Stimulated activated CD8-positive, alpha-beta memory T cell treated with anti-CD3 and anti-CD28 coated beads, Interleukin-4, amount 100 ng/mL, for 1 hour (primary cell): ENCODE results near the gene MT1M.
"Not testable (repeated sequence)": the region's sequence is repeated elsewhere in the genome, so short reads cannot be mapped to it uniquely, and the experiment has no call there.

Experiments used
- DNase-seq, 2 donors: peaks; one replicate each; pipeline ENCODE4 v3.0.0-alpha.2; 2020; ENCODE audit warnings: low read depth in 2 of 2, low spot score in 1 of 2

MT1M gene

DNA sequence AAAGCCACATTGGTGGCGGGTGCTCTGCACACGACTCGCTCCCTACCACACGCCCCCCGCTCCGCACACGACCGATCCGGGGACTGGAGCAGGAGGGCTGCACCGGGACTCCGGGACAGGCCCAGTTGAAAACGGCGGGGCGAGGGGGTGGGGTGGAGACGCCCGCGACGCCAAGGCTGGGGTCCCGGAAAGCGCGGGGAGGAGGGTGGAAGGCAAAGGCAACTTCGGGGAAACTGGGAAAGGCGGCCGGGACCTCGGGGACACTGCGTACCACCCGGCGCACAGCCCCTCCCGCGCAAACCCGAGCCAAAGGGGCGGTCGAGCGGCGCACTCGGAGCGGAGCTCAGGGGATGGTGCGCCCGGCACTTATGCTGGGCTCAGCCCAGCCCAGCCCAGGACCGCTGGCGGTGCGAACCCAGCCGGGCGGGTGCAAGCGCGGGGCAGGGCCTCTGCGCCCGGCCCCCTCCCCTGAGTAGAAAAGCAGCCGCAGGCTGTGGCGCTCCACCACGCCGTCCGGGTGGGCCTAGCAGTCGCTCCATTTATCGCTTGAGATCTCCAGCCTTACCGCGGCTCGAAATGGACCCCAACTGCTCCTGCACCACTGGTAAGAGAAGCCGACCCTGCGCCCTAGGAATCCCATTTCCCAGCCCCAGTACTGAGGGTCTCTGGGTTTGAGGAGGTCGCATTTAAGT is at the start of gene MT1M:
Gene MT1M, plus strand, starts transcription at position 504 of the 692 bp plus-strand sequence. Its CDS starts 73 bp downstream, at position 577.
- no peak for DNase-seq

DNA sequence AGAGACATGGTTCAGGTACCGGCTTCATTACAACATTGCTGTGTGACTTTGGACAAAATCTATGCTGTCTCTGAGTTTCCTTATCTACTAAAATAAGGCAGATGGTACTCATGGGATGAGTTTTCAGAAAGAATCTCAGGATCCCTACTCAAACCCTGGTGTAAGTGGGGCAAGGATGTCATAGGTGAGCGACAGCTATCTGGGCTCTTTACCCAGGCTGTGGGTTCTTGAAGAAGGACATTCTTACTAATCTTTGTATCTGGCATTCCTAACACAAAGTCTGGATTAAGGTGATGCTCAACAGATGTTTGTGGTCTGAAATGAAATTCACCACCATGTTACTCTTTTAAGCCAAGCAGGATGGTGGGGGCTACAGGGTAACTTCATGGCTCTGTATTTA is 49.5 kb upstream of the MT1M start:
- not testable (repeated sequence) for DNase-seq

DNA sequence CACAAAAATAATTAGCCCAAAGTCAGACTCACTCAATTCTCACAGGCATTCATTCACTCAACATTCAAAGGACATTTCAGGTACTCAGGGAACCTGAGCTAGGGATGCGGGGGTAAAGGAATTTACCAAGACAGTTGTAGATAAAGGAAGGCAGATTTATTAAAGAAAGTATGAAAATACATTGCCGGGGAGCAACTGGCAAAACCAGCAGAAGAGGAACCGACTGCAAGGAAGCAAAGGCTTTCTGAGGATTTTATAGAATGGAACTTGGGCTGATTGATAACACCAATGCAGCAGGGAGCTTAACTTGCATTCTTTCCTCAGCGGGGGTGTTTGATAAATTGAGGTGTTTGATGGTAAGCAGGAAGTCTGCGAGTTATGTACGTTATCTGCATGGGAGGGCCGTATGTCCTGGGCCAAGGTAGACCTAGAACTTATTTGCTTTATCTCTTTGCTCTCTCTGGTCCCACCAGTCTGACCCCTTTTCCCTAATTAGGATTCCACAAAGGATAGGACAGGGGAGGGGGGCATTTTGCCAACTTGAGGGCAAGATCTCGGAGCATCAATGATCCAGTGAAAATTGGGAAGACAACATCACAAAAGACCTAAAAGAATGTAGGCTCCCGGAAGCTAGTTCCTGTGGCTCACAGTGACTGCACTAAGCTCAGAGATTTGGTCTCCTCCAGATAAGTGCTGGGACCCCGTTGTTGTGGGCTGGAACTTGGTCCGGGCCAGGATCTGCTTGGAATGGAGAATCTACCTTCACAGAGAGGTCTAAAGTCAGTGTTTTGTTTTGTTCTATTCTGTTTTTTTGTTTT is 48.9 kb upstream of the MT1M start:
- no peak for DNase-seq

DNA sequence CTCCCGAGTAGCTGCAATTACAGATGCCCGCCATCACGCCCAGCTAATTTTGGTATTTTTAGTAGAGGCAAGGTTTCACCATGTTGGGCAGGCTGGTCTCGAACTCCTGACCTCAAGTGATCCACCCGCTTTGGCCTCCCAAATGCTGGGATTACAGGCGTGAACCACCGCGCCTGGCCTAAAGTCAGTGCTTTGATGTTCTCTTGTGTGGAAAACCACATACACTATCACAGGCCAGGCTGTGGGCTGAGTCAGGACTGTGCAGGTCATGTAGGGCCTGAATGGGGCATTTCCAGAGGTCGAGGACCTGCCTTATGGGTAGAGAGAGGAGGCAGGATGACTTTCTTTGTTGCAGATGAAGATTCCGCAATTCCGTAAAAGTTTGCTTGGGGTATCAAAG is 48.2 kb upstream of the MT1M start:
- no peak for DNase-seq

DNA sequence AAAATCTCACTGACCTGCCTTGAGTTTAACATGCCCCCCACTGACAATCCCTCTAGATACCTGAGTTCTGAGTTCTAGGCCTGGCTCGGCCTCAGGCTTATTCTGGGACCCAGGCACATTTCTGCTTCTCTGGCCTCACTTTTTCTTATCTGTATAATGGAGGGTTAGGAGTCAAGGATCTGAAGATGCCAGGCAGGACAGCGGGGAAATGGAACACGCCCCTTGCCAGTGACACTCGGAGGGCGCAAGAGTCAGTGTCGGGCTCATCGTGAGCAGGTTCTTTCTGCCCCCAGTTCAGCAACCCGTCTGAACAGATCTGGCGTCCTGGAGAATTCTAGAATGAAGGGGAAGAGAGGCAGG is 43.7 kb upstream of the MT1M start:
- DNase-seq: no peak

DNA sequence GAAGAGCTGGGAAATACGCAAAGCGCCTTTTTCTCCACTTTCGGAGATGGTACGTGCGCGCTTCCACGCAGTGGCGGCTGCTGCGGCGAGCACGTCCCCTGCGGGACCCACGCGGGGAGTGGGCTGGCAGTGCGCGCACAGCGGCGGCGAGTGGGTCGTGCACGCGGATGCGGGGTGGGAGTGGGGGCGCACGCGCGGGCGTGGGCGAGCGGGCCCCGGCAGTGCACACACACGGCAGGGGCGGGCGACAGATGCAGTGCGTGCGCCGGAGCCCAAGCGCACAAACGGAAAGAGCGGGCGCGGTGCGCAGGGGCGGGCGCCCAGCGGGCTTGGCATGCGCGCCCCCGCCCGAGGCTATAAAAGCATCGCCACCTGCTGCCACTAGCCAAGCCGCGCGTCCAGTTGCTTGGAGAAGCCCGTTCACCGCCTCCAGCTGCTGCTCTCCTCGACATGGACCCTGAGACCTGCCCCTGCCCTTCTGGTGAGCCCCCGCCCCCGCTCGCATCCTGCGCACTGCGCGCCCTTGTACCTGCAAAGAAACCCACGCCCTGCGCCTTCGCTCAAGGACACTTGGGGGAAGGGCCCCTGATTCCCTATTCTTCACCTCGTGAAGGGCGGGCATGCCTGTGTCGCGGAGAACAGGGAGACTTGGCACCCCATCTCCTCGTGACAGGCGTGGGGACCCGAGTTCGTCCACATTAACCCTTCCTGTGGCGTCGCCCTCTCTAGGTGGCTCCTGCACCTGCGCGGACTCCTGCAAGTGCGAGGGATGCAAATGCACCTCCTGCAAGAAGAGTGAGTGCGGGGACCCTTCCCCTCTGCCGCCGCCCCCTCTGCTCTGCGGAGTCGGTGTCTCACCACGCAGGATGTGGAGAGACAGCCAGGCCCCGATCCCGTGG is 43.1 kb upstream of the MT1M start, which contains the start of gene MT3:
Gene MT3, plus strand, starts transcription at position 388 of the 899 bp plus-strand sequence. Its CDS starts 63 bp downstream, at position 451.
- no peak for DNase-seq

DNA sequence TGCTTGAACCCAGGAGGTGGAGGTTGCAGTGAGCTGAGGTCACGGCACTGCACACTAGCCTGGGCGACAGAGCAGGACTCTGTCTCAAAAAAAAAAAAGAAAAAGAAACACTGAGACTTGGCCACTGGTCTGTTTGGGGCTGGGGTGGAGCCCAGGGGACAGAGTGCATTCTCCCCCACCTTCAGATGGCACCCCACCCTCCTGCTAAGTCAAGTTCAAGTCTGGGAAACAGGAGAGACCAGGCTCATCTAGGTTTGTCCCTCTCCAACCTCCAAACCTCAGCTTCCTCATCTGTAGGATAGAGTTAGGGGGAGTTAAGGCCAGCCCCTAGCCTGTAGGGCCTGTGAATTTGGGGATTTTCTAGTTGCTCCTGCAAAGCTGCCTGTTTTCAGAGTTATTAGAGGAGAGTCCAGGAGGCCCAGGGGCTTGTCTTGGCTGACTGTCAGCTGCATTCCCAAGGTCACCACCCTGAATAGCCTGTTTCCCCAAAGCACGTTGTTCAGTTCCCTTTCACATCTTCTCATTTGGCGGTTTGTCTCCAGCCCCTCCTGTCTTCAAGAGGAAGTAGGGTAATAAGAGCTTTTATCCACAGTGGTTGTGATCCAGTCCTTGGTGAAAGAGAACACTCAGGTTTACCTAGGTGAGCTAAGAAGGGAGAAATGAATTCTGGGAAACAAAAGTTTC is 40.9 kb upstream of the MT1M start:
- DNase-seq: no peak

DNA sequence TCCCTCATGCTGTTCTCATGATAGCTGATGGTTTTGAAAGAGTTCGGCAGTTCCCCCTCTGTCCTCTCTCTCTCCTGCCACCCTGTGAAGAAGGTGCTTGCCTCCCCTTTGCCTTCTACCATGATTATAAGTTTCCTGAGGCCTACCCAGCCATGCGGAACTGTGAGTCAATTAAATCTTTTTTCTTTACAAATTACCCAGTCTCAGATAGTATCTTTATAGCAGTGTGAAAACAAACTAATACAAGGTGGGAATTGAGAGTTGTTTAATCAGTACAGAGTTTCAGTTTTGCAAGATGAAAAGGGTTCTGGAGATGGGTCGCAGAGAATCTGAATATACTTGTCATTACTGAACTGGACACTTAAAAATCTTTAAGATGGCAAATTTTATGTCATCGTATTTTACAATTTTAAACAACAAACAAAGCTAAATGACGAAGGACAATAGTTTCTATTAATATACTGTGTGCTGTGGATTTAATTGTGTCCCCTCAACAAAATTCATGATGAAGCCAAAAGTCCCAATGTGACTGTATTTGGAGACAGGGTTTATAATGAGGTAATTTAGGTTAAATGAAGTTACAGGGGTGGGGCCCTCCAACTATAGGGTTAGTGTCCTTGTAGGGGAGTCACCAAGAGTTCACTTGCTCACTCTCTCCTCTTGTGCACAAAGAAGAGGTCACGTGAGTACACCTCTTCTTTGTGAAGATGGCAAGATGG is 38.7 kb upstream of the MT1M start:
- DNase-seq: no peak

DNA sequence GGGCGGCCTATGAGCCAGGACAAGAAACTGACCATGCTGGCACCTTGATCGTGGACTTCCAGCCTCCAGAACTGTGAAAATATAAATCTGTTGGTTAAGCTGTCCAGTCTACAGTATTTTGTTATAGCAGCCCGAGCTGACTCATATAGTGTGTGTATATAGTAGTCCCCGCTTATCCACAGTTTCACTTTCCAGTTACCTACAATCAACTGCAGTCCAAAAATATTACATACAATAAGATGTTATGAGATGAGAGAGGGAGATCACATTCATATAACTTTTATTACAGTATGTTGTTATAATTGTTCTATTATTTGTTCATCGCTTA is 38.2 kb upstream of the MT1M start:
- no peak for DNase-seq

DNA sequence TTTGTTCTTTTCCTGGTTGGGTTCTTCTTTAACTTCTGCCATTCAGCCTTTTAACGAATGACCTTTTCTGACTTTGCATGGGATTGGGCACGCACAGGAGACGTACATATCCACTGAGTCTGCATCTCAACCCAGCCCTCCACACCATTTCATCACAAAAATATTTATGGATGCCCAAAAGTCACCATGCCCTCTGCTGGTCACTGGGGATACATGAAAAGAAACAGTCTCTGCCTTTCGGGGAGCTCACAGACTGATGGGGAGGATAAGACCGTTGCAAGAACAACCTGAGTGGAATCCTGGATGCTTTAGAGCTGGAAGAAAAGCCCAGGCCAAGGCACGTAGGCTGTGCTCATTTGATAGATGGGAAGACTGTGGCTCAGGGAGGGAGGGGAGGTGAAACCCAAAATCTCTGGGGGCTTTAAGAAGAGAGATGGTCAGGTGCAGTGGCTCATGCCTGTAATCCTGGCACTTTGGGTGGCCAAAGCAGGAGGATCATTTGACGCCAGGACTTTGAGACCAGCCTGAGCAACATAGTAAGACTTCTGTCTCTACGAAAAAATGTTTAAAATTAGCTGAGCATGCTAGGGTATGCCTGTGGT is 32.0 kb upstream of the MT1M start:
- no peak for DNase-seq

DNA sequence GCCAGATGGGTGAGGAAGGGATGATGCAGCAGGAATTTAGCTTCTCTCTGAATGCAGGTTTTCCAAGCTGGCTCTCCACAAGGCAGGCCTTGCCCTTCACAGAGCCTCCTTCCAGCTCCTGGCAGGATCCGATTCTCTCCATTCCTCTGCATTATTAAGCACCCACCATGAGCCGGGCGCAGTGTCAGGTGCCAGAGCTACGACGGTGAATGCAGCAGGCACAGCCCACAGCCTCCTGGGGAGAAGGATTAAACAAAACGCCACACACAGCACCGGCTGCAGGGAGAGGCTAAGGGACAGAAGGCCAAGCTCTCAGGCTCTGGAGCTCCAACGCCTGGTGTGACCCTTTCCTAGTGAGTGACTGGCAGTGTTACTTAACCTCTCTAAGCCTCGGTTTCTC is 31.1 kb upstream of the MT1M start:
- DNase-seq: no peak

DNA sequence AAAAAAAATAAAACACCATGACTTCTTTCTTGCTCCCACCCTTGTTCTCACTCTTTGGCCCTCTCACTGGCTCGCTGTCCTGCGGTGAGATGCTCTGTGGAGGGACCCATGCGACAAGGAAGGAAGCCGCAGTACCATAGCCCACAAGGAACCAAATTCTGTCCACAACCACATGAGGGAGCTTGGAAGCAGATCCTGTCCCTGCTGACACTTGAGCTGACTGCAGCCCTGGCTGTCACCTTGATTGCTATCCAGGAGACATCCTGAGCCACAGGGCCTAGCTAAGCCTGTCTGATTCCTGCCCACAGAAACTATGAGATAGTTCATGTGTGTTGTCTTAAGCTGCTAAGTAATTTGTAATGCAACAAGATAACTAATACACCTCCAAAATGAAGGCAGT is 28.9 kb upstream of the MT1M start:
- no peak for DNase-seq

DNA sequence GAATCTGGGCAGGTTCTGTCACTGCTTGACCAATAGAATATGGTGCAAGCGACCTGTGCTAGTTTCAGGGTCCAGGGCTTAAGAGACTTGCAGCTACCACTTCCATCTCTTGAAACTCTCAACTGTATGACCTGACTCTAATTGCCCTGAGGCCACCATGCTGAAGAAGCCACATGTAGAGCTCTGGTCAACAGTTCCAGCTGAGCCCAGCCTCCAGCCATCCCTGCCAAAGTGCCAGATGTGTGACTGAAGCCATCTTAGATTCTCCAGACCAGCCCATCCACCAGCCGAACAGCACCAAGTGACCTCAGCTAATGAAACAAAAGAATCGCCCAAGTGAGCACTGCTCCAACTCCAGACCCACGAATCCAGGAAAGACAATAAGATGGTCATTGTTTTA is 27.5 kb upstream of the MT1M start:
- DNase-seq: no peak

DNA sequence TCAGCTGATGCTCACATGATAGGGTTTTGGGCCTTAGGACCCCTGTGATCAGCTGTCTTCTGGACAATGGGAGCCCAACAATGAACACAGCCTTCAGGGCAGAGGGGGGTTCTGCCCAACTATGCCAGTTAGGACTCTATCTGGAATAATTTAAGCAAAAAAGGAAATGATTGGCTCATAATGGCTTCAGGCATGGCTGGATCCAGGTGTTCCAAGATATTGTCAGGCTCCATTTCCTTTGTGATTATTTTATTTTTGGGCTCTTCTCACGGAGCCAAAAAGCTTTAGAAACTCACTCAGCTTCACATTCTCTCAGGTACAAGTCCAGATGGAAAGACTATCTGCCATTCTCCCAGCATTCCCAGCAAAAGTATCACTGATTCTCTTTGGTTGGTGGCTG is 27.0 kb upstream of the MT1M start:
- DNase-seq: no peak

DNA sequence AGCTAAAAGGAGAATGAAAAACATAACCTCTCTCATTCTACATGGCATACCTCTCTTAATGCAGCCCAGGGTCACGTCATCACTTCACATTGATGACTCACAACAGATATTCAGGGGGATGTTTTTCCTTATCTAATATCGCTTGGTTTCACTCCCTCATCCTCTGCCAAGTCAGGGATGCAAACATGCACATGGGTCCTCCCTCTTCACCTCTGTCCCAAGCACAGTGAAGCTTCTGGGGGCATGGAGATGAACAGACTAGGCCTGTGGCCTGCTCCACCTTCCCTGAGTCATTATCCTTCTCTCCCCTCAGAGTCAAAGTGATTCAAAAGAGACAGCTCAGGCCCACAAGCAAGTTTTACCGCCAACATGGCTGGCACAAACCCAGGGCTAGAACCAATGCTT is 26.4 kb upstream of the MT1M start:
- DNase-seq: no peak

DNA sequence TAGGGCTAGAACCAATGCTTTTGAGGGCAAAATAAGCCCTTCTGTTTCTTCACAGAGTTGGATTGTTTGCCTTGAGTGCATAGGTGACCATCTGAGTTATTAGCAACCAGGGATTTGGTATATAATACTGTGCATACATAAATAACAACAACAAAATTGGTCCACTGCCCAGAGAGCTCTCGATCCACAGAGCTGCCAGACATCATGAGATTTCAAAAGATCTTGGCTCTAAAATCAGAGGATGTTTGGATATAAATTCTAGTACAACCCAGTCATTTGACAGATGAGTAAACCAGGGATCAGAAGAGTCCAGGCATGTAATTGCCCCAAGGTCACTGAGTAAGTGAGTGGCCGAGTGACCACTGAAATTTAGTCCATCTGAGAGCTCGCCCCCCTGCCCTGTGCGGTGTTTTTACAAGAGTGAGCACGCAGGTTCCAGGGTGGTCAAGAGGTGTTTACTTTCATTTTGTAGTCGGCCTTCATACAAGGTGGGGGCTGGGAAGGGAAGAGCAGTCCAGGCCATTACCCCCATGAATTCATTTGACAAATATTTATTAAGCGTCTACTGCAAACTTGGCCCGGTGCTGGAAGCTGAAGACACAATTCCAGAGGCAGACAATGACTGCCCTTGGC is 25.9 kb upstream of the MT1M start:
- no peak for DNase-seq

DNA sequence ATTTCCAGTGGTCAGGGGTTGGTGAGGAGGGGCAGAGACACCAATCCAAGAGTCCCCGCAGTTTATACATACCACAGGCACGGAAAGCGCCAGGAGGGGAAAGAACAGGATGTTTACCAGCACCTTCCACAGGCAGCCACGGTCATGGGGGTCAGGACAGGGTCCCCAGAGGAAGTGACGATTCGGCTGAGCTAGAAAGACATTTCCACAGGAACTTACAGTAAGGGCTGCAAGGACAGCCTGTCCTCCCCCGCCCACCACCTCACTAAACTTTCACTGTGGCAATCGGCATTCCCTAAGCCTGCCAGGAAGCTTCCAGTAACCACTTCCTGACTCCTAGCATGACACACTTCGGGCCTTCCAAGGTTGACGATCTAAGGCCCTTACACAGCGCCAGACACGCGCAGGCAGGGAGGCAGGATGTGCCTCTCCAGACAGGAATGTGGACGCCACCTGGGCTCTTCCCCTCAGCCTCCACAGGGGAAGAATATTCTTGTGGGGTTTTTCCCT is 25.3 kb upstream of the MT1M start:
- no peak for DNase-seq

DNA sequence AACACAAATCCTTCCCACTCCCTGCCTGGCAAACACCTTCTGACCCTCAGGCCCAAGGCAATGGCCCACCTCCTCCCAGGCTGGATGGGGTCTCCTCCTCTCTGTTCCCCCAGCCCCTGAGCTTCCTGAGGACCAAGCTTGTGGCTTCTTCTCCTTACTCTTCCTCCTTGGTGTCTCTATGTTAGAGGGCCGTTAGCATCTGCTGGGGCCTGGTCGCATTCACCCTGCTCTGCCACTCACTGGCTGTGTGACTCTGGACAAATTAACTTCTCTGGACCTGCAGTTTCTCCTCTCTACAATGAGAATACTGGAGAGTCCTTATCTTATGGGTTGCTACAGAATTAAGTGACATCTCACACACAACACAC is 24.8 kb upstream of the MT1M start:
- DNase-seq: no peak

DNA sequence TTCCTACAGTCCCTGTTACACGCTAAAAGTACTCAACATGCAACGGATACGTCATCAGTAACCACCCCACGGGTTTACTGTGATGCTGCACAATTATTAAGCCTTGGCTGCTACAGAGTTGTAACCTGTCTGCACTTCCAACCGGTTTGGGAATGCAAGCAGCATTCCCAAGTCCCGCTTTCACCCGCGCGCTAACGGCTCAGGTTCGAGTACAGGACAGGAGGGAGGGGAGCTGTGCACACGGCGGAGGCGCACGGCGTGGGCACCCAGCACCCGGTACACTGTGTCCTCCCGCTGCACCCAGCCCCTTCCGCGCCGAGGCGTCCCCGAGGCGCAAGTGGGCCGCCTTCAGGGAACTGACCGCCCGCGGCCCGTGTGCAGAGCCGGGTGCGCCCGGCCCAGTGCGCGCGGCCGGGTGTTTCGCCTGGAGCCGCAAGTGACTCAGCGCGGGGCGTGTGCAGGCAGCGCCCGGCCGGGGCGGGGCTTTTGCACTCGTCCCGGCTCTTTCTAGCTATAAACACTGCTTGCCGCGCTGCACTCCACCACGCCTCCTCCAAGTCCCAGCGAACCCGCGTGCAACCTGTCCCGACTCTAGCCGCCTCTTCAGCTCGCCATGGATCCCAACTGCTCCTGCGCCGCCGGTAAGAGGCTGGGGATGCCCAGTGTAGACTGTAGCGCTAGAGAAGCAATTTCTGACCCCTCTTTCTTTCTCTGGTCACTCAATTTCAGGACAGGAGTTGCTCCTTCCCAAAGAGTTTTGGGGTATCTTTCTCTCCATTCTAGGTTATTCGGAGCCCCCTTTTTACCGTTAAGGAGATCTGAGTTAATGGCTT is 24.2 kb upstream of the MT1M start, which contains the start of gene MT2A:
Gene MT2A, plus strand, starts transcription at position 542 of the 833 bp plus-strand sequence. Its CDS starts 72 bp downstream, at position 614.
- DNase-seq: peak; percentile 56 to 77
